Liver (tissue), 9 donors: ENCODE results near the gene QKI. TPM values are rescaled to one million over a fixed set of nuclear protein-coding genes. Genes with fewer than 3 reads are reported as not detected.

Experiments used
- DNase-seq: peaks from one replicate; pipeline ENCODE4 v3.0.0-alpha.2; 2017; ENCODE audit warnings: low spot score
- H3K27ac ChIP-seq, 2 donors: one replicate each; pipeline ENCODE4 v1.7.0; 2013; ENCODE audit warnings: inconsistent platforms in 2 of 2, low read length in 2 of 2, control low read depth in 1 of 2, low read depth in 1 of 2, mild to moderate bottlenecking in 1 of 2
- H3K27me3 ChIP-seq, 4 donors: one replicate each; pipeline versions ENCODE4 v1.6.1 to v1.7.0; 2013; ENCODE audit warnings: low read length in 3 of 4, inconsistent platforms in 1 of 4, mild to moderate bottlenecking in 1 of 4, moderate library complexity in 1 of 4; ENCODE audit not compliant: control insufficient read depth in 4 of 4, insufficient read depth in 4 of 4
- H3K36me3 ChIP-seq, 4 donors: one replicate each; pipeline versions ENCODE4 v1.6.1 to v1.7.0; 2013; ENCODE audit warnings: low read length in 3 of 4, mild to moderate bottlenecking in 3 of 4, low read depth in 1 of 4, moderate library complexity in 1 of 4; ENCODE audit not compliant: control insufficient read depth in 4 of 4, insufficient read depth in 3 of 4
- H3K4me1 ChIP-seq, 4 donors: one replicate each; pipeline versions ENCODE4 v1.6.1 to v1.7.0; 2013; ENCODE audit warnings: low read length in 3 of 4, mild to moderate bottlenecking in 3 of 4, moderate library complexity in 1 of 4; ENCODE audit not compliant: control insufficient read depth in 4 of 4, insufficient read depth in 4 of 4
- H3K4me3 ChIP-seq, 3 donors: one replicate each; pipeline versions ENCODE4 v1.6.1 to v1.7.0; 2013; ENCODE audit warnings: low read length in 3 of 3, control low read depth in 1 of 3, low read depth in 1 of 3, mild to moderate bottlenecking in 1 of 3
- H3K9ac ChIP-seq, 2 donors: one replicate each; pipeline ENCODE4 v1.7.0; 2013; ENCODE audit warnings: low read length in 2 of 2, mild to moderate bottlenecking in 2 of 2, moderate library complexity in 2 of 2, control low read depth in 1 of 2, low read depth in 1 of 2
- H3K9me3 ChIP-seq, 4 donors: one replicate each; pipeline versions ENCODE4 v1.6.1 to v1.7.0; 2013; ENCODE audit warnings: low read length in 3 of 4; ENCODE audit not compliant: control insufficient read depth in 4 of 4
- FOXA2 ChIP-seq: IDR thresholded peaks from 2 replicates; pipeline ENCODE4 v1.6.1; 2016; ENCODE audit warnings: antibody characterized with exemption
- HNF4G ChIP-seq: IDR thresholded peaks from 2 replicates; pipeline ENCODE4 v1.6.1; 2016; ENCODE audit warnings: antibody characterized with exemption
- JUND ChIP-seq, 2 donors: IDR thresholded peaks; 2 replicates each; pipeline ENCODE4 v1.6.1; 2016; ENCODE audit warnings: antibody characterized with exemption in 2 of 2
- NR2F2 ChIP-seq: IDR thresholded peaks from 2 replicates; pipeline ENCODE4 v1.6.1; 2016; ENCODE audit warnings: antibody characterized with exemption
- SP1 ChIP-seq: IDR thresholded peaks from 2 replicates; pipeline ENCODE4 v1.6.1; 2018; ENCODE audit warnings: antibody characterized with exemption, mild to moderate bottlenecking
- TAF1 ChIP-seq: conservative IDR thresholded peaks from 2 replicates; pipeline ENCODE4 v1.6.1; 2016; ENCODE audit warnings: antibody characterized with exemption, mild to moderate bottlenecking
- WGBS: extraction: QIAGEN DNeasy Blood & Tissue Kit; methylation state at CpG from one replicate; pipeline ENCODE4 v1.1.7; 2013; 5-methylcytosine and 5-hydroxymethylcytosine counted together
- polyA plus RNA-seq, 2 donors: library from polyadenylated mRNA; stranded (reverse) in 1 of 2; unstranded in 1 of 2; fragments of 200-250 nt in 1 of 2; fragments of >200 nt in 1 of 2; fragmentation: Nextera tagmentation in 1 of 2; extraction: Ambion mirVana in 1 of 2; gene quantifications; one replicate each; pipeline versions ENCODE4 v1.2.1 to v1.2.3, GENCODE V29; 2013 to 2015
- total RNA-seq, 2 donors: library from RNA; depleted of rRNA; stranded (reverse); fragments of >200 nt; gene quantifications; one replicate each; pipeline ENCODE4 v1.2.3, GENCODE V29; 2014
- TF ChIP-seq, protein P1 (sequence below): IDR thresholded peaks from 2 replicates; pipeline ENCODE4 v1.6.1; 2016; ENCODE audit warnings: antibody characterized with exemption, mild to moderate bottlenecking
- TF ChIP-seq, protein P2 (sequence below): IDR thresholded peaks from 2 replicates; pipeline ENCODE4 v1.6.1; 2016; ENCODE audit warnings: antibody characterized with exemption
- TF ChIP-seq, protein P3 (sequence below): IDR thresholded peaks from 2 replicates; pipeline ENCODE4 v1.6.1; 2016; ENCODE audit warnings: antibody characterized with exemption
- TF ChIP-seq, protein P4 (sequence below): fragments of 150-350 bp; IDR thresholded peaks from 2 replicates; pipeline ENCODE4 v1.5.1; 2017; ENCODE audit warnings: improper control_type of control experiment, low read depth, low read length; ENCODE audit not compliant: missing input control
- donor health status: healthy.
- donor health status: healthy.
- donor health status: healthy.
- donor health status: healthy.
- donor health status: healthy.

The QKI gene
- total and polyA plus RNA-seq, 4 donors, result 22.7 to 97.0 (median 56.3) TPM

DNA sequence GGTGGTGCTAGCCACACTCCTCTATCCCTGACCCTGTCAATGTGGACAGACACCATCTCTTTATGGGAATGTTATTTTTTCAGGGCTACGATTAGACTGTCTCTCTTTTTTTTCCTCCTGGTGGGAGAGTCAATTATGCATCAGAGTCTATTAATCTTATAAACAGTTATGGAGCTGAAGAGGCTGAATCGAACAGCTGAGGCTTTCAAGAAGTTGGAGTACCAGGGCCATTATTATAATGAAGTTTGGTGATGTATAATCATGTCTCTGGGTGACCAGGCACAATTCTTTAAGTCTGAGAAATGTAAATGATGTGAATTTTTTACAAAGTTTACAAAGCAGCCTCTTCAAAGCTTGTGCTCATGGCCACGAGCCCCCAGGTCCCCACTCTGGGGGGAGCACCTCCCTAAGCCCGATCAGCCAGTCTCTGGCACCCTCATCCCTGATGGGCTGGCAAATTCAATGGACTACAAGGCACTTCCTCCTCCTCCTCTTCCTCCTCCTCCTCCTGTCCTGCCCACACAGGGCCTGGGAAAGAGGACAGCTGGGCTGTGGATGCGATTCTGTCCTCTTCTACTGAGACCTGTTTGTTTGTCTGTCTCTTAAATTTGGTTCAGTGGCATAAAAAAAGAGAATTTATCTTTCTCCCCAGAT, 43.9 kb upstream of the QKI start:
- H3K9me3 ChIP-seq, result no peaks in the 10 kb centered on the region
- TF ChIP-seq SP1 (no peak), FOXA2 (no peak), NR2F2 (no peak)
- TF ChIP-seq, protein P1, sequence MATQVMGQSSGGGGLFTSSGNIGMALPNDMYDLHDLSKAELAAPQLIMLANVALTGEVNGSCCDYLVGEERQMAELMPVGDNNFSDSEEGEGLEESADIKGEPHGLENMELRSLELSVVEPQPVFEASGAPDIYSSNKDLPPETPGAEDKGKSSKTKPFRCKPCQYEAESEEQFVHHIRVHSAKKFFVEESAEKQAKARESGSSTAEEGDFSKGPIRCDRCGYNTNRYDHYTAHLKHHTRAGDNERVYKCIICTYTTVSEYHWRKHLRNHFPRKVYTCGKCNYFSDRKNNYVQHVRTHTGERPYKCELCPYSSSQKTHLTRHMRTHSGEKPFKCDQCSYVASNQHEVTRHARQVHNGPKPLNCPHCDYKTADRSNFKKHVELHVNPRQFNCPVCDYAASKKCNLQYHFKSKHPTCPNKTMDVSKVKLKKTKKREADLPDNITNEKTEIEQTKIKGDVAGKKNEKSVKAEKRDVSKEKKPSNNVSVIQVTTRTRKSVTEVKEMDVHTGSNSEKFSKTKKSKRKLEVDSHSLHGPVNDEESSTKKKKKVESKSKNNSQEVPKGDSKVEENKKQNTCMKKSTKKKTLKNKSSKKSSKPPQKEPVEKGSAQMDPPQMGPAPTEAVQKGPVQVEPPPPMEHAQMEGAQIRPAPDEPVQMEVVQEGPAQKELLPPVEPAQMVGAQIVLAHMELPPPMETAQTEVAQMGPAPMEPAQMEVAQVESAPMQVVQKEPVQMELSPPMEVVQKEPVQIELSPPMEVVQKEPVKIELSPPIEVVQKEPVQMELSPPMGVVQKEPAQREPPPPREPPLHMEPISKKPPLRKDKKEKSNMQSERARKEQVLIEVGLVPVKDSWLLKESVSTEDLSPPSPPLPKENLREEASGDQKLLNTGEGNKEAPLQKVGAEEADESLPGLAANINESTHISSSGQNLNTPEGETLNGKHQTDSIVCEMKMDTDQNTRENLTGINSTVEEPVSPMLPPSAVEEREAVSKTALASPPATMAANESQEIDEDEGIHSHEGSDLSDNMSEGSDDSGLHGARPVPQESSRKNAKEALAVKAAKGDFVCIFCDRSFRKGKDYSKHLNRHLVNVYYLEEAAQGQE, result no peak
- TF ChIP-seq, protein P2, sequence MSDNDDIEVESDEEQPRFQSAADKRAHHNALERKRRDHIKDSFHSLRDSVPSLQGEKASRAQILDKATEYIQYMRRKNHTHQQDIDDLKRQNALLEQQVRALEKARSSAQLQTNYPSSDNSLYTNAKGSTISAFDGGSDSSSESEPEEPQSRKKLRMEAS, result no peak
- TF ChIP-seq, protein P3, sequence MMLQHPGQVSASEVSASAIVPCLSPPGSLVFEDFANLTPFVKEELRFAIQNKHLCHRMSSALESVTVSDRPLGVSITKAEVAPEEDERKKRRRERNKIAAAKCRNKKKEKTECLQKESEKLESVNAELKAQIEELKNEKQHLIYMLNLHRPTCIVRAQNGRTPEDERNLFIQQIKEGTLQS, result no peak
- no peaks in the 10 kb centered on the region for H3K27me3 ChIP-seq
- H3K27ac ChIP-seq, result no peak overlapping the region
- no peak for DNase-seq
- no peak overlapping the region for H3K4me3 ChIP-seq
- H3K36me3 ChIP-seq, result no peaks in the 10 kb centered on the region
- H3K9ac ChIP-seq, result no peak overlapping the region
- WGBS, result 69% methylated on average over 5 of the region's 5 CpGs
- H3K4me1 ChIP-seq, result no peaks in the 10 kb centered on the region

DNA sequence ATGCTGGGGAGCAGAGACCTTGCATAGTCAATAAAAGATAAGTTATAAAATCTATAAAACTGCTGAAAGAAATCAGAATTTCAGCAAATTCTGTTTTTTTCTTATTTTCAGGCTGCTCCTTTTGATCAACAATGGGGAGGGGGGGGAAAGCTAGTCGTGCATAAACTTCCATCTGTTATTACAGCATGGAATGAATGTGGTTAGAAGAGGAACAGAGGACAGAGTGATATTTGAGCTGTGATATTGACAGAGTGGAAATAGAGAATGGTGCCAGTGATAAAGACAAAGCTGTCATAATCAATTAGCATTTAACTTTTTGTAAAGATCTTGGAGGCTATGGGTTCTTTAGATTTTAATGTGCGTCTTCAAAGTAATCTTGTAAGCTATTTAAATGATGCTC, 43.4 kb upstream of the QKI start:
- H3K4me3 ChIP-seq, result no peak overlapping the region
- no peaks in the 10 kb centered on the region for H3K4me1 ChIP-seq
- no peak overlapping the region for H3K9ac ChIP-seq
- DNase-seq, result no peak
- H3K9me3 ChIP-seq, result no peaks in the 10 kb centered on the region
- no peak overlapping the region for H3K27ac ChIP-seq
- no peaks in the 10 kb centered on the region for H3K36me3 ChIP-seq
- TF ChIP-seq, protein P3, result no peak
- TF ChIP-seq TAF1, result no peak
- no peak for TF ChIP-seq HNF4G
- no peak for TF ChIP-seq NR2F2
- TF ChIP-seq JUND (IDR thresholded peaks at IDR 0.05), result no peak
- TF ChIP-seq SP1, result no peak
- TF ChIP-seq, protein P1, result no peak
- TF ChIP-seq, protein P4, sequence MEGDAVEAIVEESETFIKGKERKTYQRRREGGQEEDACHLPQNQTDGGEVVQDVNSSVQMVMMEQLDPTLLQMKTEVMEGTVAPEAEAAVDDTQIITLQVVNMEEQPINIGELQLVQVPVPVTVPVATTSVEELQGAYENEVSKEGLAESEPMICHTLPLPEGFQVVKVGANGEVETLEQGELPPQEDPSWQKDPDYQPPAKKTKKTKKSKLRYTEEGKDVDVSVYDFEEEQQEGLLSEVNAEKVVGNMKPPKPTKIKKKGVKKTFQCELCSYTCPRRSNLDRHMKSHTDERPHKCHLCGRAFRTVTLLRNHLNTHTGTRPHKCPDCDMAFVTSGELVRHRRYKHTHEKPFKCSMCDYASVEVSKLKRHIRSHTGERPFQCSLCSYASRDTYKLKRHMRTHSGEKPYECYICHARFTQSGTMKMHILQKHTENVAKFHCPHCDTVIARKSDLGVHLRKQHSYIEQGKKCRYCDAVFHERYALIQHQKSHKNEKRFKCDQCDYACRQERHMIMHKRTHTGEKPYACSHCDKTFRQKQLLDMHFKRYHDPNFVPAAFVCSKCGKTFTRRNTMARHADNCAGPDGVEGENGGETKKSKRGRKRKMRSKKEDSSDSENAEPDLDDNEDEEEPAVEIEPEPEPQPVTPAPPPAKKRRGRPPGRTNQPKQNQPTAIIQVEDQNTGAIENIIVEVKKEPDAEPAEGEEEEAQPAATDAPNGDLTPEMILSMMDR, result no peak
- 70% methylated on average over 2 of the region's 2 CpGs for WGBS
- no peaks in the 10 kb centered on the region for H3K27me3 ChIP-seq
